ENCODE results near the gene SHB. TPM values are rescaled to one million over a fixed set of nuclear protein-coding genes. Genes with fewer than 3 reads are reported as not detected.

SHB gene
- total RNA-seq, 2 donors from 2014 or later, result 53.2 to 54.8 TPM

- Histone ChIP-seq H3K9me3 (no peaks in the 10 kb centered on the region), H3K27ac (peak overlapping the region; percentile 35 to 36), H3K4me1 (replicated peaks) (no peaks in the 10 kb centered on the region), H3K27me3 (replicated peaks; ENCODE audit: insufficient read depth) (no peaks in the 10 kb centered on the region), H3K4me3 (no peak overlapping the region), H3K36me3 (no peaks in the 10 kb centered on the region)
- no peak for TF ChIP-seq POLR2AphosphoS5 (IDR thresholded peaks at IDR 0.05)
- no peak for TF ChIP-seq POLR2A (IDR thresholded peaks at IDR 0.05)
- no peak for TF ChIP-seq CTCF (IDR thresholded peaks at IDR 0.05)
- DNase-seq (ENCODE audit: low spot score), result no peak
- WGBS, result 61% methylated on average over 6 of the region's 6 CpGs
- intact Hi-C loops (cut with DNase I), result loop anchor here (5.0 kb wide), 1 partner anchor 73 kb away; no protein-coding TSS in a partner anchor
Measured at GRCh38 chr9:37995348-37995737, 73.7 kb downstream of the SHB start.

- Histone ChIP-seq H3K27me3 (replicated peaks; ENCODE audit: insufficient read depth) (no peaks in the 10 kb centered on the region), H3K4me3 (no peak overlapping the region), H3K36me3 (no peaks in the 10 kb centered on the region), H3K27ac (peak overlapping the region; percentile 35 to 36), H3K4me1 (replicated peaks) (no peaks in the 10 kb centered on the region), H3K9me3 (no peaks in the 10 kb centered on the region)
- intact Hi-C loops (cut with DNase I), result loop anchor here (5.0 kb wide), 1 partner anchor 72 kb away; no protein-coding TSS in a partner anchor
- 22% methylated on average over 15 of the region's 15 CpGs for WGBS
- TF ChIP-seq CTCF (IDR thresholded peaks at IDR 0.05) (no peak), POLR2AphosphoS5 (IDR thresholded peaks at IDR 0.05) (peak; percentile 65), POLR2A (IDR thresholded peaks at IDR 0.05) (no peak)
- peak; percentile 57 for DNase-seq (ENCODE audit: low spot score)
Measured at GRCh38 chr9:37994639-37995347, 74.2 kb downstream of the SHB start.

GRCh38 chr9:37992924-37993349 is 76.1 kb downstream of the SHB start:
- Histone ChIP-seq H3K4me1 (replicated peaks) (no peaks in the 10 kb centered on the region), H3K36me3 (no peaks in the 10 kb centered on the region), H3K4me3 (no peak overlapping the region), H3K9me3 (no peaks in the 10 kb centered on the region), H3K27ac (no peak overlapping the region), H3K27me3 (replicated peaks; ENCODE audit: insufficient read depth) (no peaks in the 10 kb centered on the region)
- intact Hi-C loops (cut with DNase I), result no loop called here
- no peak for TF ChIP-seq CTCF (IDR thresholded peaks at IDR 0.05)
- no peak for TF ChIP-seq POLR2AphosphoS5 (IDR thresholded peaks at IDR 0.05)
- TF ChIP-seq POLR2A (IDR thresholded peaks at IDR 0.05), result no peak
- WGBS, result 68% methylated on average over 8 of the region's 8 CpGs
- no peak for DNase-seq (ENCODE audit: low spot score)

- no peaks in the 10 kb centered on the region for H3K4me1 ChIP-seq (replicated peaks)
- H3K27ac ChIP-seq, result no peak overlapping the region
- 68% methylated on average over 5 of the region's 5 CpGs for WGBS
- no peaks in the 10 kb centered on the region for H3K9me3 ChIP-seq
- DNase-seq (ENCODE audit: low spot score), result no peak
- intact Hi-C loops (cut with DNase I), result no loop called here
- H3K36me3 ChIP-seq, result no peaks in the 10 kb centered on the region
- H3K27me3 ChIP-seq (replicated peaks; ENCODE audit: insufficient read depth), result no peaks in the 10 kb centered on the region
- no peak overlapping the region for H3K4me3 ChIP-seq
- no peak for TF ChIP-seq POLR2AphosphoS5 (IDR thresholded peaks at IDR 0.05)
- no peak for TF ChIP-seq CTCF (IDR thresholded peaks at IDR 0.05)
- no peak for TF ChIP-seq POLR2A (IDR thresholded peaks at IDR 0.05)
Measured at GRCh38 chr9:37990404-37991015, 78.5 kb downstream of the SHB start.

- TF ChIP-seq CTCF (IDR thresholded peaks at IDR 0.05) (no peak), POLR2AphosphoS5 (IDR thresholded peaks at IDR 0.05) (no peak), POLR2A (IDR thresholded peaks at IDR 0.05) (no peak)
- intact Hi-C loops (cut with DNase I), result no loop called here
- Histone ChIP-seq H3K27ac (no peak overlapping the region), H3K27me3 (replicated peaks; ENCODE audit: insufficient read depth) (no peaks in the 10 kb centered on the region), H3K4me3 (no peak overlapping the region), H3K4me1 (replicated peaks) (no peaks in the 10 kb centered on the region), H3K9me3 (no peaks in the 10 kb centered on the region), H3K36me3 (no peaks in the 10 kb centered on the region)
- DNase-seq (ENCODE audit: low spot score), result no peak
- 94% methylated on average over 5 of the region's 5 CpGs for WGBS
Measured at GRCh38 chr9:37989701-37990100, 79.3 kb downstream of the SHB start.

Data from prostate gland (tissue), 2 donors.